Peyer's patch (tissue), 4 donors: ENCODE results near the gene GIGYF2.

ENCODE experiments used
- POLR2A ChIP-seq, 2 donors: fragments of 450-650 bp; IDR thresholded peaks; one replicate each; pipeline ENCODE4 v1.5.1; 2017; ENCODE audit warnings: antibody characterized with exemption in 2 of 2, mild to moderate bottlenecking in 2 of 2, moderate library complexity in 2 of 2
- TF ChIP-seq, protein P1 (sequence below), 6 experiments: fragments of 450-650 bp in 4 of 6; fragments of 200-600 bp in 2 of 6; sonication (generic) in 1 of 6; IDR thresholded peaks; one replicate each; pipeline ENCODE4 v1.5.1; 2017 to 2019; ENCODE audit warnings: antibody characterized with exemption in 6 of 6, mild to moderate bottlenecking in 3 of 6, moderate library complexity in 1 of 6

DNA sequence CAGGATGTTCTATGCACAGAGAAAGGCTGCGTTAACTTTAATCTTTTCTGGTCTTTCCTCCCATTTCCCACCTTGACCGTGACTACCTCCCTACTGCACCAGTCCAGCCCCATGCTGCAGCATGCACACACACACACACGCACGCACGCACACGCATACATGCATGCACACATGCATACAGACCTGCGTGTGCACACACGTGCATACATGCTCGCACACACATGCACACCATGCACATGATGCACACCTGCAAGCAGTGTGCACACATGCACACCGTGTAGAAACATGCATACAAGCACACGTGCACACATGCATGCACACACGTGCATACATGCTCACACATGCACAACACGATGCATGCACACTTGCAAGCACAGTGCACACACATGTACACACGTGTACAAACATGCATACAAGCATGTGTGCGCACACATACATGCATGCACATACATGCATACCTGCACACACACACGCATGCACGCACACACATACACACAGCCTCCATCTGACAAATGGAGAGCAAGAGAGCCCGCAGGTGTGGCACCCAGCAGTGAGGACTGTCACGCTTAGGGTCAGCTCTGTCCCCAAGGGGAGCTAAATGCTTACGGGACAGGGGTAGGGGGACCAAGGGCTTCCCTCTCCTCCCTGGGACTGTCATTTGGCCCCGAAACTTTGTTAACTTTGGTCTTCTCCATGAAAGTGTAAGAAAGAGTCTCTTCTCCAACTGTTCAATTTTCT lies 191.1 kb downstream of the GIGYF2 start:
- TF ChIP-seq, protein P1, sequence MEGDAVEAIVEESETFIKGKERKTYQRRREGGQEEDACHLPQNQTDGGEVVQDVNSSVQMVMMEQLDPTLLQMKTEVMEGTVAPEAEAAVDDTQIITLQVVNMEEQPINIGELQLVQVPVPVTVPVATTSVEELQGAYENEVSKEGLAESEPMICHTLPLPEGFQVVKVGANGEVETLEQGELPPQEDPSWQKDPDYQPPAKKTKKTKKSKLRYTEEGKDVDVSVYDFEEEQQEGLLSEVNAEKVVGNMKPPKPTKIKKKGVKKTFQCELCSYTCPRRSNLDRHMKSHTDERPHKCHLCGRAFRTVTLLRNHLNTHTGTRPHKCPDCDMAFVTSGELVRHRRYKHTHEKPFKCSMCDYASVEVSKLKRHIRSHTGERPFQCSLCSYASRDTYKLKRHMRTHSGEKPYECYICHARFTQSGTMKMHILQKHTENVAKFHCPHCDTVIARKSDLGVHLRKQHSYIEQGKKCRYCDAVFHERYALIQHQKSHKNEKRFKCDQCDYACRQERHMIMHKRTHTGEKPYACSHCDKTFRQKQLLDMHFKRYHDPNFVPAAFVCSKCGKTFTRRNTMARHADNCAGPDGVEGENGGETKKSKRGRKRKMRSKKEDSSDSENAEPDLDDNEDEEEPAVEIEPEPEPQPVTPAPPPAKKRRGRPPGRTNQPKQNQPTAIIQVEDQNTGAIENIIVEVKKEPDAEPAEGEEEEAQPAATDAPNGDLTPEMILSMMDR (IDR thresholded peaks at IDR 0.05), result no peak
- TF ChIP-seq POLR2A (IDR thresholded peaks at IDR 0.05), result no peak
